Stimulated activated naive CD4-positive, alpha-beta T cell treated with Interleukin-2 at 50 U/mL for 16 hours (primary cell): ENCODE measurements around the gene ALDOA.

Experiments used
- DNase-seq: peaks from one replicate; lab custom pipeline; 2025; lab: John Stamatoyannopoulos, UW

The ALDOA gene

GRCh38 chr16:30041841-30042240 lies 23.7 kb upstream of the ALDOA start:
- no peak for DNase-seq

DNA sequence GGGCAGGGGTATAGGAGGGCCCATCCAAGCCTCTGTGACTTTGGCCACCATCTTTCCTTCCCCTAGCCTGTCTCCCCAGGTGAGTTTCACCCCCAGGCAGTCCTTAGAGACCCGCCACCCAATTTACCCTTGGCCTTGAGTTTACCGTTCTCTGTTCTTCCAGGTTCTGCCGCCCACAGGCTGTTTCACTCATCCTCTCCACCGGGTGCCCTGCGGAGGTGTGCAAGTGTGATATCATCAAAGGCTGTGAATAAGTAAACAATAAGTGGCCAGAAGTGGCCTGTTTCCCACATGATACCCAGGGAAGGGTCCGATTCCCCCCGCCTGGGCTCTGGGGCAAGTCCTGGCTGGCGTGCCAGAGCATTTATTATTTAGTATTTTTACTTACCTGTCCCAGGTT lies 19.4 kb upstream of the ALDOA start:
- no peak for DNase-seq

DNA sequence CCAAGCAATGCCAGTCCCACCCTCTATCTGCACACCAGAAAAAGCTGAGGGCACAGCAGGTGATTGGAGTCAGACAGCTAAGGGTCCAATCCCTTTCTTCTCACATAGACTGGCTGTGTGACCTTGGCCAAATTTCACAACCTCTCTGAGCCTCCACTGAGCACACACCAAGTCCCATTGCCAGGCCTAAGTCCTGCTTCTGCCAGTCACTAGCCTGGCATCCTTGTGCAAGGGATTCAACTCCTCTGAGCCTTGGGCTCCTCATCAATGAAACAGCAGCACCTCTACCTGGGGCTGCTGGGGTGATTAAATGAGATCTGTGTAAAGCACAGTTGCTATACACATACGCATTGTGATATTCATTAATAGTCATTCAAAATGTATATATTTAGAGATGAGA lies 19.0 kb upstream of the ALDOA start:
- no peak for DNase-seq

DNA sequence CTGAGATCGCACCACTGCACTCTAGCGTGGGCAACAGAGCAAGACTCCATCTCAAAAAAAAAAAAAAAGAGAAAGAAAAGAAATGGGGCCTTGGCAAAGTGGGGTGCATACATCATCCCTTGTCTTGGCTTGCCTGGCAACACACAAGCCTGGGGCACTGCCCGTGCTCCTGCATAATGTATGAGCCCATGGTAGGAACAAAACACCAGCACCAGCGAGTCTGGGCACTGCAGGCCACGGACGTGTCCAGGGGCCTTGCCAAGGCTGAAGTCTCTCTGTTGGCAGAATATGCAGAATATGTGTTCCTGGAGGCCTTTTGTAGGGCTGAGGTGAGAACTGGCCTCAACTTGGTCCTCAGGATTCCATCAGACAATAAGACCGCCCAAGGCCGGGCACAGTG lies 15.7 kb upstream of the ALDOA start:
- DNase-seq: no peak

DNA sequence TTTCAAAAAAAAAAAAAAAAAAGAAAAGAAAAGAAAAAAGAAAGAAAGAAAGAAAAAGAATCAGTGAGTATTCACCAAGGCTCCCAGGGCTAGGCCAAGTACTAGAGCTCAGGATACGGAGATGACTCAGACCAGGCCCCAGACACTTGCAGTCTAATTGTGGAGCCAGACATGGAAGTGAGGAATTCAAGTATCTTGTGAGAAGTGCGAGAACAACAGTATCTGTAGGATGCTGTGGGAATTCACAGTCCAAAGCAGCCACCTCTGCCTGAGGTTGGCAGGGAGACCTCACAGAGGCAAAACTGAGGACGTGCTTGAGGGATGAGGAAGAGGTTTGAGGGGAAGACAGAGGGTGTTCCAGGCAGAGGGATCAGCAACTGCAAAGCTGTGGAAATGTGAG lies 14.0 kb upstream of the ALDOA start:
- no peak for DNase-seq

DNA sequence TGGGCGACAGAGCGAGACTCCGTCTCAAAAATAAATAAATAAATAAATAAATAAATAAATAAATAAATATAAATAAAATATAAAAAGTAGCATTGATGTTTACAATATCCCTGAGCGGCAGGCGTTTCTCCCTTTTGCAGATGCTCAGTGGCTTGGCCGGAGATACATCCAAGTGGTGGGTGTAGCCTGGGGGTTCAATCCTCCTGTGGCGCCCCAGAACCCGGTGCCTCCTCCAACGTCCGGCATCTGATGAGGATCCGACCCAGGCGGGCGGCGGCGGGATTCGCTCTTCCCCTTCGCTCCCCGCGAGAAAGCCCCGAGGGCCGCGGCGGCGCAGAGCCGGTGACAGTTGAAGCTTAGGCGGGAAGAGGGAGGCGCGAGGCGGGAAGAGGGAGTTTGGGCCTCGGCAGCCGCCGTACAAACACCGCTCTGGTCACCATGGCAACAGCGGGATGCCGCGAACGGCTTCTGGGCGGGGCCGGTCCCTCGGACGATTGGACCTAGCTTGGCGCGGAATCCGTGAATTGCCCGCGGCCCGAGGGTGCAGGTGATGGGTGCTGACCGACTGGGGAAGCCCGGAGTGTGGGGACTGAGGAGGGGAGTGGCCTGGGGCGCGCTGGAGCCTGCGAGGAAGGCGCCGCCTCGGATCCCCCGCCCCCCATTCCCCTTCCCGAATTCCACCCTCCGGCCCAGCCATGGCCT lies 12.7 kb upstream of the ALDOA start:
- DNase-seq: peak; percentile 88

DNA sequence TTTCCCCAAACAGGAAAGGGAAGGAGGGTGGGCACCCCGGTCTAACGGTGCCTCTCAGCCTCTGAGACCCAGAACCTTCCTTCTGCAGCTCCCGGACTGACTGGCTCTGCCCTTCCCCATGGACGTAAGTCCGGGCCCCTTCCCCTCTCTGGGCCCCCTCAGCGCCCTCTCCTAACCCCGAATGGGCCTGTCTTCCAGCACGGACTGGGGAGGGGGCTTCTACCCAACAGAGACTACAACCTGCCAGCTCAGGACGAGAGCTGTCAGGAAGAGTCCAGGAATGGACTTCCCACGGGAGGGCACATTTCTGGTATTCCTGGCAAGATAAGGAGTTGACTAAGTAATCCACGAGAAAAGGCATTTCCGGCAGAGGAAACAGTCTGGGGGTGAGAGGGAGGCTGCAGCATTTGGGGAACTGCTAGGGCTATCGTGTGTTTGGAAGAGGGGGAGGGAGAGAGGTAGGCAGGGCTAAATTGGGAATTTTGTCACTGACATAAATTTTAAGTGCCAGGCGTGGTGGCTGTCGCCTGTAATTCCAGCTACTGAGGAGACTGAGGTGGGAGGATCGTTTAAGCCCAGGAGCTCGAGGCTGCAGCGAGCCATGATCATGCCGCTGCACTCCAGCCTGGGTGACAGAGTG lies 12.1 kb upstream of the ALDOA start:
- no peak for DNase-seq

- no peak for DNase-seq
Measured at GRCh38 chr16:30054451-30054850, 11.1 kb upstream of the ALDOA start.

DNA sequence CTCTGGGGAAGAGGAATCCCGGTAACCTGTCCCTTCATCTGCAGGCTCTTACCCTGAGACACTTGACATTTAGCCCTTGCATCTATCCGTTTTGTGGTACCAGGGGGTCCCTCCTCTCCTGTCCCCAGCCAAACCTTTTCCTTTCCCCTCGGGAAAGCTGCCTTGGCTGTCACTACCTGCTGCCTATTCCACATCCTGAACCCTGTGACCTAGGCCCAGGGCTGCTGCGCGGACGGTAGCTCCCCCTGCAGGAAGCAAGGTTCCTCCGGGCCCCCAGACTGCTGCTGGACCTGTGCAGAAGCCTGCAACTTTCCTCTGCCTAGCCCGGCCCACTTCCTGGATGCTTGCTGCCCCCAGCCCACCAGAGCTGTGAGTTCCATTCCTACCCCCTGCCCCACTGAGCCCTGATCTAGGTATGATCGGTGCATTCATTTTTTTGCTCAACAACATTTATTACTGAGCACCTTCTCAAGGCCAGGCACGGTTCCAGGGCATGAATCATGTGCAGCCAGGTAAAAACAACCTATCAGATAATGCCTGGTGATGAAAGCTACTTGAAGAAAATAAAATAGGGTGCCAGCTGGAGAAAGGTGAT lies 10.5 kb upstream of the ALDOA start:
- DNase-seq: peak; percentile 11

GRCh38 chr16:30060346-30060745 lies 5.2 kb upstream of the ALDOA start:
- DNase-seq: no peak

DNA sequence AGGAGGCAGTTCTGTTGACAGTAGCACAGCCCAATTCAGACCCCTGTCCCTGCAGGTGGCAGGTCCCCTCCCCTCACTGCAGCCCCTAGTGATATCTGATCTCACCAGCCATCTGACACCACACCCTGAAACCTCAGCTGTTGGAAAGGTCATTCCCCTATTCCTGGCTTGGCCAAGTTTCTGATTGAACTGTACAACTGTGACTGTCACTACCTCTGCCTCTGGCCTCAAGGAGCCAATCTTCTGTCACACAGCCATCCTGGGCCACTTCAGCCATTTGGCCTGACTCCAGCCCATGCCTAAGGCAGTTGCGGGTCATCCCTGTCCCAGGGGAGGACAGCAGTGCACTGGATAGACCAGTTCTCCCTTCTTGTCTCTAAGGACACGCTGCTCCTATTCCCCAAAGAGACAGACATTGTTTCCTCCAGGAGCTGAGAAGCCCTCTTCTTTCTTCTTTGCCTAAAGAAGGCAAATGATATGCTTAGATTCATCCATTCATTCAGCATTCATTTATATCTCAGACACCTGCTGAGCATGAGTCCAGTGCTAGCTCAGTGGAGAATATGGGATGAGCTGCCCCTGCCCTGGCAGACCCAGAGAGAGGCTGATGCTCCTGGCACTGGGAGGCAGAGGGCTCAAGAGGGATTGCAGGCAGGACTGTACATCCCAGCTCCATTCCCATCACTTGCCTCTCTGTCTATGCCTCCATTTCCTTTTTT lies 4.6 kb upstream of the ALDOA start:
- DNase-seq: no peak

- no peak for DNase-seq
Measured at GRCh38 chr16:30063278-30063892, 2.2 kb upstream of the ALDOA start.

DNA sequence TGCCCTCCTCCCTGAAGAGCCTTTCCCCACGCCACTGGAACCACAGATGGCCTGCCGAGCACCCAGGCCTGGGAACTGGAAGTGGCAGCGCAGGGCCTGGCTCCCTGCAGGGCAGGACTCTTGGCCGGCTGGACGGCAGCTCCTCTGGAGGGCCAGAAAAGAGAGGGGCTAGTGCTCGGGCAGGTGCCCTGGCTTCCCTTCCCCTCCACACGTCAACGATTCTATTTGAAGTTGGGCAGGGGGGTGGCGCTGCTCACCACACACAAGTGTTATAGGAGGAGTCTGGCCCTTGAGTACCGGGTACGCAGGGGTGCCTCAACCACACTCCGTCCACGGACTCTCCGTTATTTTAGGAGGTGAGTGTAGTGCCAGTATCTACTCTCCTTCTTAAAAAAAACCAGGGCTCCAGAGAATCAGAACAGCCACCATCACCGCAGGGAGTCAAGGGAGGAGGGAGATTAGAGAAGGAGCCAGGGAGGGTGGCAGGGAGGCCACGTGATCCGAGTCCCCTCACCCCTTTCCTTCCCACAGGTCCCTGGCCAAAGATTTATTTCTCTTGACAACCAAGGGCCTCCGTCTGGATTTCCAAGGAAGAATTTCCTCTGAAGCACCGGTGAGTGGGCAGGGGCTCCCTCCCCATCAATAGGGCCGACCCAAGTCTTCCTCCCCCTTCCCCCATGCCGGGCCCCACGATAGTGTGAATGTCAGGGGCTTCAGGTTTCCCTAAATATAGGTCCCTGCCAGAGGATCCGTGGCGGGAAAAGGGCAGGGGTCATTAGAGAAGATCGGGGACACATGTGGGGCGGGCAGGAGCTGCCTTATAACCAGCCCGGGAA lies 1.4 kb upstream of the ALDOA start:
- DNase-seq: peak; percentile 64

DNA sequence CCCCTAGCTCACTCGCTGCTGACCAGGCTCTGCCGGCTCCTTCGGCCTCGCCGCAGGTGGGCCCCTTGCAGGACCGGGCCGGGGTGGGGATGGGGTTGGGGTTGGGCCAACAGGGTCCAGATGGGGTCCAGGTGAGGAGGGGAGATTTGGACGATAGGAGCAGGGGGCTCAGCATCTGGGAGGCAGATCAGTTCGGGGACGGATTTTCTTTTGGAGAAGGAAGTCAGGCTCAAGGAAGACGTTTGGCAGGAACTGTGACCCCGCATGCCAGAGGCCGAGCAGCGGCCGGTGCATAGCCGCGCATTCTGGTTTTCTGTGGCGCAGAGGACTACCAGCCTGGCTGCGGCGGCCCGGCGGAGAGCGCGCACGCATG lies 845 bp upstream of the ALDOA start:
- DNase-seq: no peak

- peak; percentile 43 for DNase-seq
Measured at GRCh38 chr16:30065943-30066760, 592 bp downstream of the ALDOA start.

DNA sequence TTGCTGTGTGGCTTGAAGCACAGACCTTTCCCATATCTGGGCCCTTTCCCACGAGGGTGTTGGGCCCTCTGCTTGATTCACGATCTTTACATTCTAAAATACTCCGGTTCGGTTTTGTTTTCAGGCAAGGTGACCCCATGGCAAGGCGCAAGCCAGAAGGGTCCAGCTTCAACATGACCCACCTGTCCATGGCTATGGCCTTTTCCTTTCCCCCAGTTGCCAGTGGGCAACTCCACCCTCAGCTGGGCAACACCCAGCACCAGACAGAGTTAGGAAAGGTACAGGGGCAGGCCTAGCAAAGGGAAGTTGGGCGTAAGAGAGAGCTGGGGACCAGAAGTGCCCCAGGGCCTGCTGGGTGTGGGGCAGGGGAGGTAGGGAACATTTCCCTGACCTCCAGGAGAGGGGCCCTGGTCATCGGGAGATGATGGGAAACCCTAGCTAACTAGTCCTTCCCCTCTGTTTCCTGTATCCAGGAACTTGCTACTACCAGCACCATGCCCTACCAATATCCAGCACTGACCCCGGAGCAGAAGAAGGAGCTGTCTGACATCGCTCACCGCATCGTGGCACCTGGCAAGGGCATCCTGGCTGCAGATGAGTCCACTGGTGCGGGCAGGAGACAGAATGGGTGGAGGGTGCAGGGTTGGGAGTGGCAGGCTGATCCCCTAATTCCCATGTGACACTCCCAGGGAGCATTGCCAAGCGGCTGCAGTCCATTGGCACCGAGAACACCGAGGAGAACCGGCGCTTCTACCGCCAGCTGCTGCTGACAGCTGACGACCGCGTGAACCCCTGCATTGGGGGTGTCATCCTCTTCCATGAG lies 1.4 kb downstream of the ALDOA start:
- DNase-seq: no peak

DNA sequence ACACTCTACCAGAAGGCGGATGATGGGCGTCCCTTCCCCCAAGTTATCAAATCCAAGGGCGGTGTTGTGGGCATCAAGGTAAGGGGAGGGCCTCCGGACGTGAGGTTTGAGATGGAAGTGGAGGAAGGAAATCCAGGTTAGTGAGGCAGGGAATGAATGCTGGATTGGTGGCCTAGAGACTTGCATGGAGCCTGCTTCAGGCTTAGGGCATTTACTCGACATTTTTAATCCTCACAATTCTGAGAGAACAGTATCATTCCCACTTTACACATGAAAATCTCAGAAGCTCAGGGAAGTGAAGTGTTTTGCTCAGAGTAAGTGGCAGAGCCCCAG lies 2.0 kb downstream of the ALDOA start:
- DNase-seq: no peak

DNA sequence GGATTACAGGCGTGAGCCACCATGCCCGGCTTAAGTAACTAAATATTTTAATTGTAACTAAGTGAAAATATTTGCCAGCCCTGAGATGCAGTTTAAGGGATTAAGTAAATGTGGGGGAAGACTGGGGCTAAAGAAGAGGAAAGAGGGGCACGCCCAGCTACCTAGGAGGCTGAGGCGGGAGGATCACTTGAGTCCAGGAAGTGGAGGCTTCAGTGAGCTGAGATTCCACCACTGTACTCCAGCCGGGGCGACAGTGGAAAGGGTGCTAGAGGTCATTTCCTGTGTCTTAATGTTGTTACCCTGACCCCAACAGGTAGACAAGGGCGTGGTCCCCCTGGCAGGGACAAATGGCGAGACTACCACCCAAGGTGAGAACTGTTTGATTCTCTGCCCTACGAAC lies 2.8 kb downstream of the ALDOA start:
- no peak for DNase-seq

GRCh38 chr16:30068750-30069610 lies 3.4 kb downstream of the ALDOA start:
- peak; percentile 38 for DNase-seq
